Trophoblast cell (in vitro differentiated cells and primary cell): ENCODE data around the gene MACROD2.
A peak's percentile ranks its signal among the peaks of the same experiment; 100 is the strongest.

ENCODE experiments used
- DNase-seq, 2 donors: peaks; one replicate each; pipeline ENCODE4 v3.0.0-alpha.2; 2016
- H2AFZ ChIP-seq: 2 replicates; pipeline ENCODE4 v1.6.1; 2013; ENCODE audit warnings: low read length, moderate library complexity, mild to moderate bottlenecking; ENCODE audit not compliant: insufficient read depth, poor library complexity
- H2AK5ac ChIP-seq: 2 replicates; pipeline ENCODE4 v1.6.1; 2013; ENCODE audit warnings: mild to moderate bottlenecking, low read length
- H2BK120ac ChIP-seq: 2 replicates; pipeline ENCODE4 v1.6.1; 2013; ENCODE audit warnings: low read length, mild to moderate bottlenecking, moderate library complexity; ENCODE audit not compliant: insufficient read depth, poor library complexity
- H2BK12ac ChIP-seq: 2 replicates; pipeline ENCODE4 v1.6.1; 2013; ENCODE audit warnings: mild to moderate bottlenecking, low read length, moderate library complexity
- H2BK5ac ChIP-seq: 2 replicates; pipeline ENCODE4 v1.6.1; 2013; ENCODE audit warnings: low read length, low read depth, moderate library complexity, mild to moderate bottlenecking; ENCODE audit not compliant: poor library complexity
- H3K14ac ChIP-seq: 2 replicates; pipeline ENCODE4 v1.6.1; 2013; ENCODE audit warnings: mild to moderate bottlenecking, low read length
- H3K18ac ChIP-seq: 2 replicates; pipeline ENCODE4 v1.6.1; 2013; ENCODE audit warnings: mild to moderate bottlenecking, low read length
- H3K23ac ChIP-seq: 2 replicates; pipeline ENCODE4 v1.6.1; 2013; ENCODE audit warnings: low read length
- H3K27ac ChIP-seq: 2 replicates; pipeline ENCODE4 v1.5.1; 2013; ENCODE audit warnings: low read depth, mild to moderate bottlenecking, inconsistent platforms, low read length, moderate library complexity
- H3K27me3 ChIP-seq: 2 replicates; pipeline ENCODE4 v1.6.1; 2013; ENCODE audit warnings: inconsistent platforms, mild to moderate bottlenecking, low read length, moderate library complexity; ENCODE audit not compliant: insufficient read depth
- H3K36me3 ChIP-seq, 2 experiments: 1 replicate in 1 of 2; 2 replicates in 1 of 2; pipeline ENCODE4 v1.6.1; 2013; ENCODE audit warnings: low read length in 2 of 2, mild to moderate bottlenecking in 2 of 2, moderate library complexity in 1 of 2; ENCODE audit not compliant: insufficient read depth in 2 of 2, control insufficient read depth in 1 of 2
- H3K4ac ChIP-seq: 2 replicates; pipeline ENCODE4 v1.6.1; 2013; ENCODE audit warnings: low read depth, mild to moderate bottlenecking, low read length, moderate library complexity
- H3K4me1 ChIP-seq, 2 experiments: 1 replicate in 1 of 2; 2 replicates in 1 of 2; pipeline ENCODE4 v1.6.1; 2013; ENCODE audit warnings: low read length in 2 of 2, mild to moderate bottlenecking in 2 of 2, moderate library complexity in 1 of 2; ENCODE audit not compliant: insufficient read depth in 2 of 2, control insufficient read depth in 1 of 2
- H3K4me2 ChIP-seq: 2 replicates; pipeline ENCODE4 v1.6.1; 2013; ENCODE audit warnings: inconsistent platforms, mild to moderate bottlenecking, low read length, moderate library complexity
- H3K4me3 ChIP-seq: 2 replicates; pipeline ENCODE4 v1.5.1; 2013; ENCODE audit warnings: mild to moderate bottlenecking, low read depth, low read length, inconsistent platforms
- H3K79me1 ChIP-seq: one replicate; pipeline ENCODE4 v1.6.1; 2013; ENCODE audit warnings: low read length
- H3K79me2 ChIP-seq: 2 replicates; pipeline ENCODE4 v1.6.1; 2013; ENCODE audit warnings: low read length, mild to moderate bottlenecking; ENCODE audit not compliant: control insufficient read depth, insufficient read depth, poor library complexity
- H3K9ac ChIP-seq: 2 replicates; pipeline ENCODE4 v1.6.1; 2013; ENCODE audit warnings: mild to moderate bottlenecking, low read length
- H3K9me3 ChIP-seq: 2 replicates; pipeline ENCODE4 v1.6.1; 2013; ENCODE audit warnings: low read depth, mild to moderate bottlenecking, control low read depth, inconsistent platforms, low read length; ENCODE audit not compliant: insufficient read depth
- H4K12ac ChIP-seq: 2 replicates; pipeline ENCODE4 v1.6.1; 2013; ENCODE audit warnings: low read depth, mild to moderate bottlenecking, low read length, moderate library complexity
- H4K8ac ChIP-seq: 2 replicates; pipeline ENCODE4 v1.6.1; 2013; ENCODE audit warnings: low read depth, mild to moderate bottlenecking, low read length, moderate library complexity
- H4K91ac ChIP-seq: one replicate; pipeline ENCODE4 v1.6.1; 2013; ENCODE audit warnings: low read depth, mild to moderate bottlenecking, low read length, moderate library complexity
- WGBS: extraction: QIAGEN DNeasy Blood & Tissue Kit; methylation state at CpG from one replicate; pipeline ENCODE4 v1.1.7; 2013; ENCODE audit warnings: missing lambda C conversion rate; ENCODE audit not compliant: insufficient read length, insufficient coverage; ENCODE audit errors: extremely low coverage; 5-methylcytosine and 5-hydroxymethylcytosine counted together

The MACROD2 gene

GRCh38 chr20:15842872-15843271 lies 1847.6 kb downstream of the MACROD2 start:
- H4K91ac ChIP-seq, result no peak overlapping the region
- no peak overlapping the region for H3K4me2 ChIP-seq
- no peak overlapping the region for H2BK120ac ChIP-seq
- H3K27ac ChIP-seq, result no peak overlapping the region
- no peak overlapping the region for H2BK12ac ChIP-seq
- H3K79me2 ChIP-seq, result no peaks in the 10 kb centered on the region
- H3K18ac ChIP-seq, result no peak overlapping the region
- WGBS, result no CpG with 5 or more reads among the region's 1 CpG
- H3K9me3 ChIP-seq, result no peaks in the 10 kb centered on the region
- no peak overlapping the region for H4K12ac ChIP-seq
- no peaks in the 10 kb centered on the region for H3K4me1 ChIP-seq
- no peak overlapping the region for H3K23ac ChIP-seq
- no peaks in the 10 kb centered on the region for H3K27me3 ChIP-seq
- no peak overlapping the region for H4K8ac ChIP-seq
- H2BK5ac ChIP-seq, result no peak overlapping the region
- no peaks in the 10 kb centered on the region for H3K79me1 ChIP-seq
- no peak overlapping the region for H3K4me3 ChIP-seq
- no peak overlapping the region for H3K14ac ChIP-seq
- no peak overlapping the region for H2AK5ac ChIP-seq
- DNase-seq, result peak in 1 of 2 donors; percentile 21
- H2AFZ ChIP-seq, result no peak overlapping the region
- H3K9ac ChIP-seq, result no peak overlapping the region
- no peaks in the 10 kb centered on the region for H3K36me3 ChIP-seq
- H3K4ac ChIP-seq, result no peak overlapping the region

- no CpG with 5 or more reads among the region's 1 CpG for WGBS
- H3K14ac ChIP-seq, result no peak overlapping the region
Measured at GRCh38 chr20:15843777-15844176, 1848.5 kb downstream of the MACROD2 start.

GRCh38 chr20:15847196-15847784 lies 1852.0 kb downstream of the MACROD2 start:
- Histone ChIP-seq H3K9ac (no peak overlapping the region), H4K91ac (no peak overlapping the region), H2BK120ac (no peak overlapping the region), H3K9me3 (no peaks in the 10 kb centered on the region), H3K4me1 (no peaks in the 10 kb centered on the region), H2AFZ (no peak overlapping the region), H3K27ac (no peak overlapping the region), H2BK12ac (no peak overlapping the region), H3K4me3 (no peak overlapping the region), H4K12ac (no peak overlapping the region), H3K27me3 (no peaks in the 10 kb centered on the region), H3K36me3 (no peaks in the 10 kb centered on the region), H3K14ac (no peak overlapping the region), H2BK5ac (no peak overlapping the region), H3K79me1 (no peaks in the 10 kb centered on the region), H2AK5ac (no peak overlapping the region), H4K8ac (no peak overlapping the region), H3K79me2 (no peaks in the 10 kb centered on the region), H3K18ac (no peak overlapping the region), H3K4ac (no peak overlapping the region), H3K4me2 (no peak overlapping the region), H3K23ac (no peak overlapping the region)
- no CpG with 5 or more reads among the region's 8 CpGs for WGBS
- no peak for DNase-seq

More at GRCh38 chr20:15843777-15844176, 1848.5 kb downstream of the MACROD2 start:
- H3K36me3 ChIP-seq, result no peaks in the 10 kb centered on the region
- H3K4me1 ChIP-seq, result no peaks in the 10 kb centered on the region
- no peak overlapping the region for H4K12ac ChIP-seq
- H2AFZ ChIP-seq, result no peak overlapping the region
- no peaks in the 10 kb centered on the region for H3K27me3 ChIP-seq
- no peak overlapping the region for H4K8ac ChIP-seq
- H3K79me1 ChIP-seq, result no peaks in the 10 kb centered on the region
- H3K4me2 ChIP-seq, result no peak overlapping the region
- no peak overlapping the region for H2BK5ac ChIP-seq
- H2BK120ac ChIP-seq, result no peak overlapping the region
- H3K79me2 ChIP-seq, result no peaks in the 10 kb centered on the region
- no peak overlapping the region for H3K9ac ChIP-seq
- no peak overlapping the region for H3K27ac ChIP-seq
- H3K18ac ChIP-seq, result no peak overlapping the region
- no peak overlapping the region for H3K4me3 ChIP-seq
- H3K23ac ChIP-seq, result no peak overlapping the region
- H2AK5ac ChIP-seq, result no peak overlapping the region
- DNase-seq, result no peak
- H3K9me3 ChIP-seq, result no peaks in the 10 kb centered on the region
- no peak overlapping the region for H3K4ac ChIP-seq
- no peak overlapping the region for H4K91ac ChIP-seq
- H2BK12ac ChIP-seq, result no peak overlapping the region

- H3K9me3 ChIP-seq, result no peaks in the 10 kb centered on the region
- H3K79me1 ChIP-seq, result no peaks in the 10 kb centered on the region
- no peak for DNase-seq
- H3K27ac ChIP-seq, result no peak overlapping the region
- no peak overlapping the region for H4K8ac ChIP-seq
- no peaks in the 10 kb centered on the region for H3K79me2 ChIP-seq
- no peak overlapping the region for H2BK12ac ChIP-seq
- H3K4me3 ChIP-seq, result no peak overlapping the region
- H3K36me3 ChIP-seq, result no peaks in the 10 kb centered on the region
- H3K4me1 ChIP-seq, result no peaks in the 10 kb centered on the region
- H4K12ac ChIP-seq, result no peak overlapping the region
- no peak overlapping the region for H4K91ac ChIP-seq
- H3K4ac ChIP-seq, result no peak overlapping the region
- no peak overlapping the region for H3K4me2 ChIP-seq
- H3K23ac ChIP-seq, result no peak overlapping the region
- no peak overlapping the region for H2AFZ ChIP-seq
- no peak overlapping the region for H2BK5ac ChIP-seq
- H3K14ac ChIP-seq, result no peak overlapping the region
- H2AK5ac ChIP-seq, result no peak overlapping the region
- H3K9ac ChIP-seq, result no peak overlapping the region
- no CpG with 5 or more reads among the region's 3 CpGs for WGBS
- H3K27me3 ChIP-seq, result no peaks in the 10 kb centered on the region
- no peak overlapping the region for H2BK120ac ChIP-seq
- H3K18ac ChIP-seq, result no peak overlapping the region
Measured at GRCh38 chr20:15848126-15848525, 1852.8 kb downstream of the MACROD2 start.
